Mesenchymal stem cell (in vitro differentiated cells and primary cell): ENCODE measurements around the gene LSP1.
A peak's percentile ranks its signal among the peaks of the same experiment; 100 is the strongest.

Experiments used
- DNase-seq: peaks from one replicate; pipeline ENCODE4 v3.0.0-alpha.2; 2013
- H2AFZ ChIP-seq: one replicate; pipeline ENCODE4 v1.6.1; 2013; ENCODE audit warnings: low read depth, mild to moderate bottlenecking, control low read depth, inconsistent platforms, low read length, moderate library complexity
- H2AK5ac ChIP-seq: 2 replicates; pipeline ENCODE4 v1.6.1; 2013; ENCODE audit warnings: low read length, moderate library complexity, mild to moderate bottlenecking, inconsistent platforms; ENCODE audit not compliant: severe bottlenecking
- H2BK120ac ChIP-seq: one replicate; pipeline ENCODE4 v1.6.1; 2013; ENCODE audit warnings: low read depth, mild to moderate bottlenecking, inconsistent platforms, low read length, moderate library complexity
- H2BK12ac ChIP-seq, 2 experiments: one replicate each; pipeline ENCODE4 v1.6.1; 2013; ENCODE audit warnings: inconsistent platforms in 2 of 2, low read length in 2 of 2, mild to moderate bottlenecking in 2 of 2, moderate library complexity in 2 of 2, control low read depth in 1 of 2
- H2BK15ac ChIP-seq: one replicate; pipeline ENCODE4 v1.6.1; 2013; ENCODE audit warnings: mild to moderate bottlenecking, low read depth, inconsistent platforms; ENCODE audit not compliant: poor library complexity, severe bottlenecking
- H2BK5ac ChIP-seq: 2 replicates; pipeline ENCODE4 v1.6.1; 2013; ENCODE audit warnings: low read depth, mild to moderate bottlenecking, low read length, control low read depth, inconsistent platforms; ENCODE audit not compliant: poor library complexity, severe bottlenecking
- H3K14ac ChIP-seq, 2 experiments: one replicate each; pipeline ENCODE4 v1.6.1; 2013; ENCODE audit warnings: inconsistent platforms in 2 of 2, low read length in 2 of 2, control low read depth in 1 of 2, mild to moderate bottlenecking in 1 of 2, moderate library complexity in 1 of 2
- H3K18ac ChIP-seq, 2 experiments: one replicate each; pipeline ENCODE4 v1.6.1; 2013; ENCODE audit warnings: inconsistent platforms in 2 of 2, low read length in 2 of 2, control low read depth in 1 of 2, low read depth in 1 of 2, mild to moderate bottlenecking in 1 of 2
- H3K23ac ChIP-seq, 2 experiments: one replicate each; pipeline ENCODE4 v1.6.1; 2013; ENCODE audit warnings: inconsistent platforms in 2 of 2, low read length in 2 of 2, mild to moderate bottlenecking in 2 of 2, moderate library complexity in 2 of 2, control low read depth in 1 of 2
- H3K27ac ChIP-seq: 2 replicates; pipeline ENCODE4 v1.5.1; 2013; ENCODE audit warnings: mild to moderate bottlenecking, moderate library complexity, low read length, control low read depth, inconsistent platforms; ENCODE audit not compliant: poor library complexity, severe bottlenecking
- H3K27me3 ChIP-seq, 2 experiments: 2 replicates each; pipeline versions ENCODE4 v1.6.1 to v1.7.0; 2013; ENCODE audit warnings: low read length in 2 of 2, mild to moderate bottlenecking in 2 of 2, moderate library complexity in 2 of 2, control low read depth in 1 of 2, inconsistent platforms in 1 of 2; ENCODE audit not compliant: control insufficient read depth in 1 of 2, insufficient read depth in 1 of 2
- H3K36me3 ChIP-seq, 2 experiments: 2 replicates each; pipeline versions ENCODE4 v1.6.1 to v1.7.0; 2013; ENCODE audit warnings: low read length in 2 of 2, control low read depth in 1 of 2, inconsistent platforms in 1 of 2, low read depth in 1 of 2, mild to moderate bottlenecking in 1 of 2; ENCODE audit not compliant: insufficient read depth in 2 of 2, control insufficient read depth in 1 of 2
- H3K4ac ChIP-seq, 2 experiments: one replicate each; pipeline ENCODE4 v1.6.1; 2013; ENCODE audit warnings: inconsistent platforms in 2 of 2, low read length in 2 of 2, mild to moderate bottlenecking in 2 of 2, moderate library complexity in 2 of 2, control low read depth in 1 of 2, low read depth in 1 of 2
- H3K4me1 ChIP-seq: 2 replicates; pipeline ENCODE4 v1.6.1; 2013; ENCODE audit warnings: low read depth, low read length, control low read depth; ENCODE audit not compliant: control insufficient read depth, insufficient read depth
- H3K4me2 ChIP-seq: 2 replicates; pipeline ENCODE4 v1.6.1; 2013; ENCODE audit warnings: low read length, mild to moderate bottlenecking, inconsistent platforms; ENCODE audit not compliant: poor library complexity, severe bottlenecking
- H3K4me3 ChIP-seq, 2 experiments: 2 replicates each; pipeline versions ENCODE4 v1.5.1 to v1.7.0; 2013; ENCODE audit warnings: low read length in 2 of 2, mild to moderate bottlenecking in 2 of 2, control low read depth in 1 of 2, low read depth in 1 of 2; ENCODE audit not compliant: insufficient read depth in 1 of 2
- H3K79me1 ChIP-seq: replicated peaks from 2 replicates; pipeline ENCODE4 v1.6.1; 2013; ENCODE audit warnings: mild to moderate bottlenecking, control low read depth, low read length, inconsistent platforms; ENCODE audit not compliant: poor library complexity, severe bottlenecking
- H3K9ac ChIP-seq: 2 replicates; pipeline ENCODE4 v1.7.0; 2013; ENCODE audit warnings: mild to moderate bottlenecking, low read length, moderate library complexity
- H3K9me3 ChIP-seq: 2 replicates; pipeline ENCODE4 v1.7.0; 2013; ENCODE audit warnings: mild to moderate bottlenecking, low read length; ENCODE audit not compliant: control insufficient read depth
- H4K8ac ChIP-seq: one replicate; pipeline ENCODE4 v1.6.1; 2013; ENCODE audit warnings: inconsistent platforms, mild to moderate bottlenecking, low read length, moderate library complexity
- H4K91ac ChIP-seq: one replicate; pipeline ENCODE4 v1.6.1; 2013; ENCODE audit warnings: mild to moderate bottlenecking, low read length, inconsistent platforms
- WGBS: methylation state at CpG from one replicate; pipeline ENCODE4 v1.1.7; 2013; ENCODE audit warnings: mixed read lengths; 5-methylcytosine and 5-hydroxymethylcytosine counted together

Gene LSP1

GRCh38 chr11:1932105-1932480, 79.2 kb downstream of the LSP1 start:
- no peak overlapping the region for H2AFZ ChIP-seq
- no peak overlapping the region for H3K23ac ChIP-seq
- H3K9ac ChIP-seq, result peak overlapping the region; percentile 59
- no peak overlapping the region for H4K8ac ChIP-seq
- no peak overlapping the region for H2BK120ac ChIP-seq
- no peak overlapping the region for H3K4me2 ChIP-seq
- no peak overlapping the region for H3K14ac ChIP-seq
- H2AK5ac ChIP-seq, result no peak overlapping the region
- no peaks in the 10 kb centered on the region for H3K9me3 ChIP-seq
- no peak overlapping the region for H2BK15ac ChIP-seq
- no peak overlapping the region for H2BK12ac ChIP-seq
- peaks cover 10% of the 10 kb centered on the region for H3K4me1 ChIP-seq
- H3K36me3 ChIP-seq, result no peaks in the 10 kb centered on the region
- H3K4ac ChIP-seq, result no peak overlapping the region
- H3K27ac ChIP-seq, result no peak overlapping the region
- no peak overlapping the region for H2BK5ac ChIP-seq
- 85% methylated on average over 11 of the region's 11 CpGs for WGBS
- peaks cover 0 to 32% of the 10 kb centered on the region in 2 experiments for H3K27me3 ChIP-seq
- no peak overlapping the region for H3K18ac ChIP-seq
- H4K91ac ChIP-seq, result no peak overlapping the region
- no peaks in the 10 kb centered on the region for H3K79me1 ChIP-seq
- DNase-seq, result no peak
- H3K4me3 ChIP-seq, result peak overlapping the region in 1 of 2 experiments; percentile 62

GRCh38 chr11:1932681-1933080, 79.8 kb downstream of the LSP1 start:
- WGBS, result 87% methylated on average over 4 of the region's 4 CpGs
- no peak overlapping the region for H4K91ac ChIP-seq
- H2BK5ac ChIP-seq, result no peak overlapping the region
- H3K4ac ChIP-seq, result no peak overlapping the region
- H3K27me3 ChIP-seq, result peaks cover 0 to 28% of the 10 kb centered on the region in 2 experiments
- no peak overlapping the region for H3K9ac ChIP-seq
- no peak overlapping the region for H3K4me3 ChIP-seq
- H2AFZ ChIP-seq, result no peak overlapping the region
- H3K36me3 ChIP-seq, result no peaks in the 10 kb centered on the region
- no peak overlapping the region for H2BK15ac ChIP-seq
- DNase-seq, result no peak
- no peak overlapping the region for H3K23ac ChIP-seq
- no peak overlapping the region for H4K8ac ChIP-seq
- H3K4me1 ChIP-seq, result peaks cover 4% of the 10 kb centered on the region
- H3K14ac ChIP-seq, result no peak overlapping the region
- H3K27ac ChIP-seq, result no peak overlapping the region
- H3K79me1 ChIP-seq, result no peaks in the 10 kb centered on the region
- H2BK12ac ChIP-seq, result no peak overlapping the region
- no peaks in the 10 kb centered on the region for H3K9me3 ChIP-seq
- no peak overlapping the region for H3K18ac ChIP-seq
- H2AK5ac ChIP-seq, result no peak overlapping the region
- H3K4me2 ChIP-seq, result no peak overlapping the region
- H2BK120ac ChIP-seq, result no peak overlapping the region

GRCh38 chr11:1933416-1934334, 80.8 kb downstream of the LSP1 start:
- 84% methylated on average over 18 of the region's 18 CpGs for WGBS
- Histone ChIP-seq H3K4me1 (peaks cover under 1% of the 10 kb centered on the region), H3K9ac (no peak overlapping the region), H3K79me1 (no peaks in the 10 kb centered on the region), H2BK12ac (no peak overlapping the region), H2AFZ (no peak overlapping the region), H3K27me3 (peaks cover 1 to 28% of the 10 kb centered on the region in 2 experiments), H2BK15ac (no peak overlapping the region), H3K4ac (no peak overlapping the region), H2BK5ac (no peak overlapping the region), H3K36me3 (no peaks in the 10 kb centered on the region), H3K14ac (no peak overlapping the region), H3K4me2 (no peak overlapping the region), H4K8ac (no peak overlapping the region), H3K27ac (no peak overlapping the region), H2BK120ac (no peak overlapping the region), H3K4me3 (no peak overlapping the region), H4K91ac (no peak overlapping the region), H3K9me3 (no peaks in the 10 kb centered on the region), H2AK5ac (no peak overlapping the region), H3K23ac (no peak overlapping the region), H3K18ac (no peak overlapping the region)
- DNase-seq, result no peak

DNA sequence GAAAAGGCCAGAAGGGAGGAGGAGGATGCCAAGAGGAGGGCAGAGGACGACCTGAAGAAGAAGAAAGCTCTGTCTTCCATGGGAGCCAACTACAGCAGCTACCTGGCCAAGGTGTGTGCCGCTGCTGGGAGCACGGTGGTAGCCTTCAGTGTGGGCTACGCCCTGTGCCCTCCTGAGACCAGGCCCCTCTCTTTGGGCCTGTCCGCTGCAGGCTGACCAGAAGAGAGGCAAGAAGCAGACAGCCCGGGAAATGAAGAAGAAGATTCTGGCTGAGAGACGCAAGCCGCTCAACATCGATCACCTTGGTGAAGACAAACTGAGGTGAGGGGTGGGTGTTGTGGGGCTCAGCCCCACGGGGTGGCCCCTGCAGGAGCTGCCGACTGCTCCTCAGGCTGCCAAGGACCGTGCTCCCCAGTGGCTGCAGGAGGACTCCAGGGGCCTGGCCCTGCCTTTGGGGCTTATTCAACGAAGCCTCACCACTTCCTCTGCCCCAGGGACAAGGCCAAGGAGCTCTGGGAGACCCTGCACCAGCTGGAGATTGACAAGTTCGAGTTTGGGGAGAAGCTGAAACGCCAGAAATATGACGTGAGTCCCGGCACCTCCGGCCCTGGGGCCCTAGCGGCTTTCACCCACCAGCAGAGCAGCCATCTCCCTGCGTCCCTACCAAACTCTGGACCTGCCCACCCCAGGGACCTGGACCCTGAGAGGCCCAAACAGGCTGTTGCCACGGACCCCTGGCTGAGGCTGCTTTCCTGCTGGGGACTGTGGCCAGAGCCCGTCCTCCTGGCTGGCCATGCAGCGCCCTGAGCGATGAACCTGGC, 81.7 kb downstream of the LSP1 start:
- no peak overlapping the region for H3K4me2 ChIP-seq
- 79% methylated on average over 24 of the region's 24 CpGs for whole genome bisulfite sequencing
- H3K9ac ChIP-seq, result no peak overlapping the region
- H3K27ac ChIP-seq, result no peak overlapping the region
- no peak overlapping the region for H2BK15ac ChIP-seq
- no peak overlapping the region for H2AK5ac ChIP-seq
- H3K23ac ChIP-seq, result no peak overlapping the region
- H3K4me3 ChIP-seq, result no peak overlapping the region
- H3K4ac ChIP-seq, result no peak overlapping the region
- no peak overlapping the region for H3K14ac ChIP-seq
- H3K4me1 ChIP-seq, result no peaks in the 10 kb centered on the region
- H2AFZ ChIP-seq, result no peak overlapping the region
- peaks cover 5 to 28% of the 10 kb centered on the region in 2 experiments for H3K27me3 ChIP-seq
- DNase-seq, result no peak
- no peak overlapping the region for H3K18ac ChIP-seq
- H3K9me3 ChIP-seq, result no peaks in the 10 kb centered on the region
- no peaks in the 10 kb centered on the region for H3K36me3 ChIP-seq
- H4K91ac ChIP-seq, result no peak overlapping the region
- no peak overlapping the region for H4K8ac ChIP-seq
- no peak overlapping the region for H2BK12ac ChIP-seq
- H3K79me1 ChIP-seq, result no peaks in the 10 kb centered on the region
- H2BK120ac ChIP-seq, result no peak overlapping the region
- no peak overlapping the region for H2BK5ac ChIP-seq
